Central memory CD8-positive, alpha-beta T cell (primary cell): Measurements from ENCODE around the gene MCM3AP.

Source experiments
- ATAC-seq: fragments of 150-1000 bp; cut with Tn5 transposase; replicated peaks from 2 replicates; pipeline ENCODE4 v1.10.0; 2022; ENCODE audit warnings: mild to moderate bottlenecking, moderate FRiP score, moderate number of reproducible peaks; ENCODE audit not compliant: poor library complexity, severe bottlenecking; ENCODE audit errors: extremely low read depth
- DNase-seq, 2 donors: peaks; one replicate each; pipeline ENCODE4 v3.0.0; 2021; ENCODE audit warnings: low spot score in 2 of 2
- H3K27ac Mint-ChIP-seq: one replicate; pipeline ENCODE4 v1.8.0; 2022; ENCODE audit warnings: low read depth, mild to moderate bottlenecking, moderate library complexity, mixed read lengths
- H3K27me3 Mint-ChIP-seq: one replicate; pipeline ENCODE4 v1.8.0; 2022; ENCODE audit warnings: mixed read lengths
- H3K36me3 Mint-ChIP-seq: one replicate; pipeline ENCODE4 v1.8.0; 2022; ENCODE audit warnings: mild to moderate bottlenecking, moderate library complexity, mixed read lengths; ENCODE audit not compliant: insufficient read depth
- H3K4me1 Mint-ChIP-seq: one replicate; pipeline ENCODE4 v1.8.0; 2022; ENCODE audit warnings: mixed read lengths
- H3K4me3 Mint-ChIP-seq: one replicate; pipeline ENCODE4 v1.8.0; 2022; ENCODE audit warnings: mild to moderate bottlenecking, moderate library complexity, mixed read lengths
- H3K9me3 Mint-ChIP-seq: one replicate; pipeline ENCODE4 v1.8.0; 2022; ENCODE audit warnings: mixed read lengths

The MCM3AP gene

GRCh38 chr21:46193829-46194373, 91.5 kb downstream of the MCM3AP start:
- Mint-ChIP-seq H3K4me3 (no peak overlapping the region), H3K36me3 (peaks cover 16% of the 10 kb centered on the region), H3K27ac (no peak overlapping the region), H3K27me3 (no peaks in the 10 kb centered on the region), H3K4me1 (no peaks in the 10 kb centered on the region), H3K9me3 (no peaks in the 10 kb centered on the region)
- DNase-seq (peak in 1 of 2 donors; percentile 9), ATAC-seq (no peak)

- H3K36me3 Mint-ChIP-seq, result peaks cover 9% of the 10 kb centered on the region
- no peaks in the 10 kb centered on the region for H3K4me1 Mint-ChIP-seq
- DNase-seq (peak in 1 of 2 donors; percentile 6), ATAC-seq (no peak)
- no peak overlapping the region for H3K27ac Mint-ChIP-seq
- no peaks in the 10 kb centered on the region for H3K27me3 Mint-ChIP-seq
- H3K4me3 Mint-ChIP-seq, result no peak overlapping the region
- H3K9me3 Mint-ChIP-seq, result no peaks in the 10 kb centered on the region
Measured at GRCh38 chr21:46191686-46192575, 93.5 kb downstream of the MCM3AP start.

GRCh38 chr21:46191257-46191685, 94.1 kb downstream of the MCM3AP start:
- H3K36me3 Mint-ChIP-seq, result peaks cover 6% of the 10 kb centered on the region
- no peaks in the 10 kb centered on the region for H3K4me1 Mint-ChIP-seq
- no peaks in the 10 kb centered on the region for H3K27me3 Mint-ChIP-seq
- DNase-seq (no peak), ATAC-seq (no peak)
- H3K9me3 Mint-ChIP-seq, result no peaks in the 10 kb centered on the region
- no peak overlapping the region for H3K27ac Mint-ChIP-seq
- H3K4me3 Mint-ChIP-seq, result no peak overlapping the region

GRCh38 chr21:46190491-46191131, 94.8 kb downstream of the MCM3AP start:
- Mint-ChIP-seq H3K27ac (no peak overlapping the region), H3K4me3 (no peak overlapping the region), H3K9me3 (no peaks in the 10 kb centered on the region), H3K4me1 (no peaks in the 10 kb centered on the region), H3K27me3 (no peaks in the 10 kb centered on the region), H3K36me3 (peaks cover 5% of the 10 kb centered on the region)
- no peak for ATAC-seq
- no peak for DNase-seq

GRCh38 chr21:46189959-46190490, 95.4 kb downstream of the MCM3AP start:
- Mint-ChIP-seq H3K27ac (no peak overlapping the region), H3K4me3 (no peak overlapping the region), H3K9me3 (no peaks in the 10 kb centered on the region), H3K27me3 (no peaks in the 10 kb centered on the region), H3K4me1 (no peaks in the 10 kb centered on the region), H3K36me3 (peaks cover 3% of the 10 kb centered on the region)
- DNase-seq, result no peak
- no peak for ATAC-seq

GRCh38 chr21:46189213-46189958, 96.0 kb downstream of the MCM3AP start:
- Mint-ChIP-seq H3K4me3 (no peak overlapping the region), H3K27me3 (no peaks in the 10 kb centered on the region), H3K27ac (no peak overlapping the region), H3K36me3 (peaks cover 4% of the 10 kb centered on the region), H3K9me3 (no peaks in the 10 kb centered on the region), H3K4me1 (no peaks in the 10 kb centered on the region)
- no peak for ATAC-seq
- DNase-seq, result no peak

GRCh38 chr21:46188226-46189212, 96.9 kb downstream of the MCM3AP start:
- ATAC-seq, result no peak

GRCh38 chr21:46187814-46188213, 97.6 kb downstream of the MCM3AP start:
- Mint-ChIP-seq H3K27me3 (no peaks in the 10 kb centered on the region), H3K4me3 (no peak overlapping the region), H3K27ac (peak overlapping the region; percentile 60), H3K36me3 (peaks cover 3% of the 10 kb centered on the region), H3K4me1 (no peaks in the 10 kb centered on the region), H3K9me3 (no peaks in the 10 kb centered on the region)
- no peak for DNase-seq
- no peak for ATAC-seq

More at GRCh38 chr21:46188226-46189212, 96.9 kb downstream of the MCM3AP start:
- peaks cover 3% of the 10 kb centered on the region for H3K36me3 Mint-ChIP-seq
- no peaks in the 10 kb centered on the region for H3K9me3 Mint-ChIP-seq
- DNase-seq, result no peak
- peak overlapping the region; percentile 60 for H3K27ac Mint-ChIP-seq
- no peaks in the 10 kb centered on the region for H3K27me3 Mint-ChIP-seq
- H3K4me1 Mint-ChIP-seq, result no peaks in the 10 kb centered on the region
- no peak overlapping the region for H3K4me3 Mint-ChIP-seq

- Mint-ChIP-seq H3K27me3 (no peaks in the 10 kb centered on the region), H3K27ac (no peak overlapping the region), H3K36me3 (peaks cover 3% of the 10 kb centered on the region), H3K4me1 (no peaks in the 10 kb centered on the region), H3K4me3 (no peak overlapping the region), H3K9me3 (no peaks in the 10 kb centered on the region)
- ATAC-seq (no peak), DNase-seq (no peak)
Measured at GRCh38 chr21:46187261-46187660, 98.2 kb downstream of the MCM3AP start.

GRCh38 chr21:46185716-46186115, 99.7 kb downstream of the MCM3AP start:
- H3K4me3 Mint-ChIP-seq, result no peak overlapping the region
- no peaks in the 10 kb centered on the region for H3K4me1 Mint-ChIP-seq
- H3K27me3 Mint-ChIP-seq, result no peaks in the 10 kb centered on the region
- H3K36me3 Mint-ChIP-seq, result peaks cover 3% of the 10 kb centered on the region
- no peaks in the 10 kb centered on the region for H3K9me3 Mint-ChIP-seq
- ATAC-seq, result no peak
- DNase-seq, result no peak
- no peak overlapping the region for H3K27ac Mint-ChIP-seq
